ENCODE data around the gene COL7A1. TPM values are rescaled to one million over a fixed set of nuclear protein-coding genes. Genes with fewer than 3 reads are reported as not detected.

COL7A1 gene
- total RNA-seq, 1 donor from 2014 or later: 62.0 TPM

GRCh38 chr3:48568476-48568875, 26.7 kb downstream of the COL7A1 start:
- TF ChIP-seq CTCF (IDR thresholded peaks at IDR 0.05; ENCODE audit: partially characterized antibody, unreplicated experiment): no peak
- H3K4me1 Mint-ChIP-seq (ENCODE audit: low read depth, unreplicated experiment): peaks cover 13% of the 10 kb centered on the region
- no peak for DNase-seq
- H3K27me3 Mint-ChIP-seq (ENCODE audit: unreplicated experiment): peaks cover 18% of the 10 kb centered on the region
- no peaks in the 10 kb centered on the region for H3K36me3 Mint-ChIP-seq (ENCODE audit: unreplicated experiment)
- peaks cover 12% of the 10 kb centered on the region for H3K9me3 Mint-ChIP-seq (ENCODE audit: unreplicated experiment)
- H3K4me3 Mint-ChIP-seq (ENCODE audit: unreplicated experiment): no peak overlapping the region
- H3K27ac Mint-ChIP-seq (ENCODE audit: unreplicated experiment): no peak overlapping the region

GRCh38 chr3:48567500-48567899, 27.6 kb downstream of the COL7A1 start:
- Mint-ChIP-seq H3K4me1 (ENCODE audit: low read depth, unreplicated experiment) (peaks cover 20% of the 10 kb centered on the region), H3K27ac (ENCODE audit: unreplicated experiment) (no peak overlapping the region), H3K27me3 (ENCODE audit: unreplicated experiment) (peaks cover 23% of the 10 kb centered on the region), H3K9me3 (ENCODE audit: unreplicated experiment) (peaks cover 18% of the 10 kb centered on the region), H3K36me3 (ENCODE audit: unreplicated experiment) (no peaks in the 10 kb centered on the region), H3K4me3 (ENCODE audit: unreplicated experiment) (no peak overlapping the region)
- no peak for TF ChIP-seq CTCF (IDR thresholded peaks at IDR 0.05; ENCODE audit: partially characterized antibody, unreplicated experiment)
- DNase-seq: no peak

GRCh38 chr3:48567090-48567489, 28.0 kb downstream of the COL7A1 start:
- no peaks in the 10 kb centered on the region for H3K36me3 Mint-ChIP-seq (ENCODE audit: unreplicated experiment)
- no peak for TF ChIP-seq CTCF (IDR thresholded peaks at IDR 0.05; ENCODE audit: partially characterized antibody, unreplicated experiment)
- peaks cover 23% of the 10 kb centered on the region for H3K27me3 Mint-ChIP-seq (ENCODE audit: unreplicated experiment)
- no peak for DNase-seq
- peaks cover 20% of the 10 kb centered on the region for H3K4me1 Mint-ChIP-seq (ENCODE audit: low read depth, unreplicated experiment)
- peaks cover 18% of the 10 kb centered on the region for H3K9me3 Mint-ChIP-seq (ENCODE audit: unreplicated experiment)
- no peak overlapping the region for H3K27ac Mint-ChIP-seq (ENCODE audit: unreplicated experiment)
- H3K4me3 Mint-ChIP-seq (ENCODE audit: unreplicated experiment): no peak overlapping the region

GRCh38 chr3:48566401-48566760, 28.7 kb downstream of the COL7A1 start:
- H3K4me3 Mint-ChIP-seq (ENCODE audit: unreplicated experiment): no peak overlapping the region
- peaks cover 18% of the 10 kb centered on the region for H3K9me3 Mint-ChIP-seq (ENCODE audit: unreplicated experiment)
- H3K27me3 Mint-ChIP-seq (ENCODE audit: unreplicated experiment): peaks cover 23% of the 10 kb centered on the region

More at GRCh38 chr3:48566401-48566760, 28.7 kb downstream of the COL7A1 start:
- Mint-ChIP-seq H3K27ac (ENCODE audit: unreplicated experiment) (no peak overlapping the region), H3K36me3 (ENCODE audit: unreplicated experiment) (no peaks in the 10 kb centered on the region), H3K4me1 (ENCODE audit: low read depth, unreplicated experiment) (peaks cover 20% of the 10 kb centered on the region)
- TF ChIP-seq CTCF (IDR thresholded peaks at IDR 0.05; ENCODE audit: partially characterized antibody, unreplicated experiment): no peak
- no peak for DNase-seq
